DMS153 treated with DMSO at 0.1 percent for 48 hours (cell line): Measurements from ENCODE around the gene CACNB4.
"Not testable (repeated sequence)": the region's sequence is repeated elsewhere in the genome, so short reads cannot be mapped to it uniquely, and the experiment has no call there.

Experiments used
- DNase-seq: peaks from one replicate; lab custom pipeline; 2025; ENCODE audit not compliant: unreplicated experiment; lab: John Stamatoyannopoulos, UW

The CACNB4 gene

DNA sequence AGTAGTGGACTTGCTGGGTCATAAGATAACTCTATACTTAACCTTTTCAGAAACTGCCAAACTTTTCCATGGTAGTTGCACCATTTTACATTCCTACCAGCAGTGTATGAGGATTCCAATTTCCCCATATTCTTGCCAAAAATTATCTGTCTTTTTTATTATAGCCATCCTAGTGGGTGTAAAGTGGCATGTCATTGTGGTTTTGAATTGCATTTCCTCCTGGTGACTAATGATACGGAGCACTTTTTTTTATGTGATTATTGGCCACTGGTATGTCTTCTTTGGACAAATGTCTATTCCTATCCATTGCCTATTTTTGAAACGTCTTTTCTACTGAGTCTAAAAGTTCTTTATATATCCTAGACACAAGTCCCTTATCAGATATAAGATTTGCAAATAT lies 44.3 kb downstream of the CACNB4 start:
- no peak for DNase-seq

DNA sequence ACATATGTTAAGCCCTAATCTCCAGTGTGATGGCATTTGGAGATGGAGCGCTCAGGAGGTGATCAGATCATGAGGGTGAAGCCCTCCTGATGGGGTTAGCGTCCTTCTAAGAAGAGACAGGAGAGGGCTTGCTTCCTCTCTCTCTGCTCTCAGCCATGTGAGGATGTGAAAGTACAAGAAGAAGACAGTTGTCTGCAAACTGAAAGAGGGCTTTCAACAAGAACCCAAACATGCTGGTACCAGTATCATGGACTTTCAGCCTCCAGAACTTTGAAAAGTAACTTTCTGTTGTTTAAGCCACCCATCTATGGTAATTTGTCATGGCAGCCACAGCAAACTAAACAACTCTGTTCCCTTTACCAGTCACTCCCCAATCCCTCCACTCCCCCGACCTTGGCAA lies 47.4 kb downstream of the CACNB4 start:
- no peak for DNase-seq

- no peak for DNase-seq
Measured at GRCh38 chr2:152050915-152051314, 47.9 kb downstream of the CACNB4 start.

GRCh38 chr2:152050341-152050740 lies 48.5 kb downstream of the CACNB4 start:
- DNase-seq, result no peak

GRCh38 chr2:152049541-152049940 lies 49.3 kb downstream of the CACNB4 start:
- no peak for DNase-seq

DNA sequence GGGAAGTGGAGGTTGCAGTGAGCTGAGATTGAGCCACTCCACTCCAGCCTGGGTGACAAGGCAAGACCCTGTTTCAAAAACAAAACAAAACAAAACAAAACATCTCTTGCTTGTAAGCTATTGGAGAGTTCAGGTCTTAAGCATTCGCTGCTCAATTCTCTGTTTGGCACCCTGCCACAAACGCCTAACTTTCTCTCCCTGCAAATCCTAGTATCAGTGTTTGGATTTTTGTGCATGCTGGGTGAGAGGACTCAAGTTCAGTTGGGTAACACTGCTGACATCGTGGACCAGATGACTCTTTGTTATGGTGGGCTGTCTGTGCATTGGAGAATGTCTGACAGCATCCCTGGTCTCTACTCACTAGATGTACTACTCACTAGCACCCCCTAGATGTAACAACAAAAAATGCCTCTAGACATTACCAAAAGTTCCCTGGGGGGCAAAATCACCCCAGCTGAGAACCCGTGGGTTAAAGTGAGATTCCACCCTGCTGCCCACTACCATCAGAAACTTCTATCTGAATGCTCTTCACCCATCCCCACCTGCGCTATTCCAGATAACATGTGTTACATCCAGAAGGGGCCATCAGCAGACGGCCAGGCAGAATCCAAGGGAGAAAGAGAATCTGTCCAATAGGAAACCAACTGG lies 50.9 kb downstream of the CACNB4 start:
- no peak for DNase-seq

- no peak for DNase-seq
Measured at GRCh38 chr2:152046940-152047339, 51.9 kb downstream of the CACNB4 start.

- no peak for DNase-seq
Measured at GRCh38 chr2:152042636-152043615, 55.9 kb downstream of the CACNB4 start.

- DNase-seq, result peak; percentile 22
Measured at GRCh38 chr2:152038441-152038958, 60.3 kb downstream of the CACNB4 start.

GRCh38 chr2:152037743-152038435 lies 61.0 kb downstream of the CACNB4 start:
- no peak for DNase-seq

DNA sequence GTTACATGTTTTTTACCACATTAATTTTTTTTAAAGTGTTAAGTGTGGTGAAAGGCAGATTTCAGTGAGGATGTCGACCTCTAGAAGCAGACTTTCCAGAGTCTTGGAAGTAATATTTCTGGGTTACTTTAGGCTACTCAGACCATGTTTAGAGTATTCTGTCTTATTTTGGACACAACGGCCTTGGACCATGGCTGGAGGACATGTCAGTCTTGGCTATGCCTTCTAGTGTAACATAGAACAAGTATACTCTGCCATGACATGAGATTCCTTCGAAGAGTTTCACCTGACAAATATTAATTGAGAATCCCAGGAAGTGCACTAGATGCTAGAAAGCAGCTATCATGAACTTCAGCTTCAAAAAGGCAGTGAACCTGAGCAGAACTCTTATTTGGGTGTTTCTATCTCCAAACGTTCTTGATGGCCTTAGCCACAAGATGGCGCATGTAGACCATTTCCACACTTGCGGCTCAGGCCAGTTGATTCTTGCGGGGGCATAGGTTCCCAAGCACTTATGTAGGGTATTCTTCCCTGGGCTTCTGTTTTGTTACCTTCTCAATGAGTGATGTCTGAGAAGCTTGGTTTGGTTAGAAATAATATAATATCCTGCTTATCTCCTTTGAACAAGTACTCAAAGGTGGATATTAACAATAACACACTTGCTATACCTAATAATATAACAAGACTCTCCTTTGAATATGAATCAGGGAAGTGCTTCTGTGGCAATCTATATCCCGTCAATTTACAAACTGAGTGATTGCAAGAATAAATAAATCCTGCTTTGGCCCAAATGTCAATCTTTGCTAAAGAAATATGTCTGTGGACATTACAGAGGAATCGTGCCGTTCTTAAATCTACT lies 62.0 kb downstream of the CACNB4 start:
- peak; percentile 61 for DNase-seq

GRCh38 chr2:152034257-152034801 lies 64.5 kb downstream of the CACNB4 start:
- no peak for DNase-seq

DNA sequence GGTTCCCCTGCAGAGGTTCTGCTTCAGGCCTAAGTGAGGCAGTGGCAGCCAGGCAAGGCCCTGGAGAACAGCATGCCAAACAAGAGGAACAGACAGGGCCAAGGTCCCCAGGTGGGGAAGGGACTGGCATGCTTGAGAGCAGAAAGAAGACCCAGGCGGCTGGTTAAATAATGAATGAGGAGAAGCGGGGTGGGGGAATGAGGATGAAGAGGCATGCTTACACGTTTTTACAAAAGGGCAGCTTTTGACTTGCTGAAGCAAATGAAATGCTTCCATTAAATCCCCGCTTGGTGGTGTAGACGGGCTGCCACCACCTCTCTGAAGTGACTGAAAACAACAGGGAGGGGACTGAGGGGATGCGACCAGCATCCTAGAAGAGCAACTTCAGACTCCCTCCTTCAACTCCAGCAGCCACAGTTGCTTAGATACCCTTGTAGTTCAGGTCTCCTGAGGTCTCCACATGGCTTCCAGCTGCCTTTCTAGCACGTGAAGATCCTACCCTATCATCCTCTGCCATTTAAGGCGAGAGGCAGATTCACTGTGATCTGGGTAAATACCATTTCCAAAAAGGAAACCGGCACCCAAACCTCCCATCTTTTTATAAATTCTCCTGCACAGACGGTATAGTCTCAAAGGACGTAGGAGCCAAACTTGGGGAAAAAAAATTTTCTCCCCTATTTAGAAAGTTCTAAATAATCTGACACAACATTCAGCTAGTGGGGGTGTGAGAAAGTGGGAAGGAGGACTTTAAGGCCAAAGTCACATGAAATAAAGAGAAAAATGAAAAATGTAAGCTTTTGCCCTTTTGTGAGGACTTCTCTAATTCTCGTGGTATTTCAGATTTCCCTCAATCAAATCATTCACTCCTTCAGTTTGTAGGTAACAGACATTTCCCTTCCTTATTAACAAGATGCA lies 65.6 kb downstream of the CACNB4 start:
- DNase-seq, result no peak

DNA sequence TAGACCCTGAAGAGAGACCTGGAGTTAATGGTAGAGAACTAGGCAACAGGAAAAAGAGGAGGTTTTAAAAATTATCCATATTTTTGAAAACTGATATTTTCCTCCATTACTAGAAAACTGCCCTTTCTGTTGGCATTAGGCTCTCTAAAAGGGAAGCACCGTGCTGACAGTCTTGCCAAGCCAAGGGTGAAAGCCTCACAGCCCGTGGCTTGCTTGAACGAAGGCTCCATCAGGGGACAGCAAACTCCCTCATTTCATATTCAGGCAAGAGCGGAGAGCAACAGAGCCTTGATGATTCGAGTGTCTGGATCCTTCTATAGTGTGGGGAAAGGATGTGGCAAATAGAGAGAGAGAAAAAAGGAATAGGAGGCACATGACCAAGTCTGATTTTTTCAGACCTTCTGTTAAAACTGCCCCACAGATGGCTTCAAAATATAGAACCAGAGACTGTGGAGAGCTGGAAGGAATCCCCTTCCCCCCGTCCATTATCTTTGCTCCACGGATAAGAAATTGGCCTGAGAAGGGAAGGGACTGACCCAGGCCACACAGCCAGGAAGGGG lies 67.0 kb downstream of the CACNB4 start:
- no peak for DNase-seq

DNA sequence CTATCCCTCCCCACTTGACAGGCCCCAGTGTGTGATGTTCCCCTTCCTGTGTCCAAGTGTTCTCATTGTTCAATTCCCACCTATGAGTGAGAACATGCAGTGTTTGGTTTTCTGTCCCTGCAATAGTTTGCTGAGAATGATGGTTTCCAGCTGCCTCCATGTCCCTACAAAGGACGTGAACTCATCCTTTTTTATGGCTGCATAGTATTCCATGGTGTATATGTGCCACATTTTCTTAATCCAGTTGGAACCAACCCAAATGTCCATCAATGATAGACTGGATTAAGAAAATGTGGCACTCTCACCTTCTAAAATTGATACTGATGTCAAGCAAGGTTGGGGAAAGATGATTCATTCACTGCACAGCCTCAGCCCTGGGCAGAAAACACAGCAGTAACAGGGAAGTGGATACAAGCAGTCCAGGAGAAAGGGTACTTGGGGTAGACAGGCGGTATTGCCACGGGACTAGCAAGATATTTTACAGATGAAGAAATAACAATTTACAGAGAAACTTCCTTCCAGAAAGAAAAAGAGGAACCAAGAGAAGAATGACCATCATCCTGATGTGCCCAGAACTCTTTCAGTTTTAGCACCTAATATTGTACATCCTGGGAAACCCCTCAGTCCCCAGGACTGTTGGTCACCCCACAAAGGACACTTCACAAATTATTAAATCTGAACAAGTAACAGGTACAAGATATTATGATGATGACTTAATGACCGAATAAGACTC lies 68.1 kb downstream of the CACNB4 start:
- DNase-seq, result not testable (repeated sequence)

DNA sequence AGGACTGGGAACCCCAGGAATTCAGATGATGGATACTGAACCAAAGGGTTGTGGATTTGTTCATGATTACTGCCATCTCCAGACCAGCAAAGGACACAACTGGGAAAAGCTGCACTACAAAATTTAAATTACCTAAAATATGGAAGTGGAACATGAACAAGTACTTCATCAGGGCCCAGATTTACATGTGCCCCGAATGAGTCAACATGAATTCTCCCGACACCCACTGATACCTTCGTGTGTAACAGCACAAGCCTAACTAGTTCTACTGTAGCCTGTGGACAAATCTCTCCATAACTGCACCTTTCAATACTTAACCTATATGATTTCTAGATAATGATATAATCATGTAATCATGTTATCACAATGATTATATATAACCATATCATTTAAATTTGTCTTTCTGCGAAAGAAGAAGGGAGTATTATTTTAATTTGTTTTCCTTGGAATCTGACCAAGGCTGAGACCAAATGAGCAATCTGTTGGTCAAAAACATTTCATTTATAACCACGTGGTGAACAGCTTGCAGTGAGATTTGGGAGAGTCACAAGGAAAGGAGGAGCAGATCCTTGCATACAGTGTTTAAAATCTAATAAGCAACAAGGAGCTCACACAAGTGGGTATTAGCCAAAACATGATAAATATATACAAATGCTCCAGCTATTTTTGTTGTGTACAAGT lies 70.5 kb downstream of the CACNB4 start:
- no peak for DNase-seq

DNA sequence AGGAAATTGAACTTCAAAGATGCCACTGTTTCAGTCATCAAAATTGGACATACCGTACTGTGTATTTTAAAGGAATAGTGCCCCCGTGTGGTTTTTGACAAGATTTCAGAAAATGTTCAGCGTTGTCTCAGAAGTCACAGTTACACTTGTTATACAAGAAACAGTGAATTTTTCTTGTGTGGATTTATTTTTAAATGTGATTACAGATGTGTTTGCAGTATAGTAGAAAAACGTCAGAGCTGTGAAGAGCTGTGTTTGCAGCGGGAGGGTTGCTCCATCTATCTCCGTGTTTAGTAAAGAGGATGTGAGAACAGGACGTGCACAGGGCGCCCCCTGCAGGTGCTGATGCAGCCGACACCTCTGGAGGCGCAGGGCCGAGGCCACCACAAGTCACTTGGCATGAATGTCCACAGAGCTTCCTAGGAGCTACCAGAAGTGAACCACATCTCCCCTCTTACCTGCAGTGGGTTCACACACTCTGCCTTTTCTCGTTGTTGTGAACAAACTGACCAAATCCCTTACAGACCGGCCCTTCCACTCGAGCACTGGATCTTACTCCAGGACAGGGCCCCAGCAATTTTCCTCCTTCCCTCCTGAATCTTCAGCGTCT lies 73.1 kb downstream of the CACNB4 start:
- peak; percentile 75 for DNase-seq
